ENCODE data around the gene TMCO6. TPM values are rescaled to one million over a fixed set of nuclear protein-coding genes. Genes with fewer than 3 reads are reported as not detected.
A peak's percentile ranks its signal among the peaks of the same experiment; 100 is the strongest.

Gene TMCO6
- total and polyA plus RNA-seq, 7 donors, result 3.6 to 8.1 (median 4.9) TPM

DNA sequence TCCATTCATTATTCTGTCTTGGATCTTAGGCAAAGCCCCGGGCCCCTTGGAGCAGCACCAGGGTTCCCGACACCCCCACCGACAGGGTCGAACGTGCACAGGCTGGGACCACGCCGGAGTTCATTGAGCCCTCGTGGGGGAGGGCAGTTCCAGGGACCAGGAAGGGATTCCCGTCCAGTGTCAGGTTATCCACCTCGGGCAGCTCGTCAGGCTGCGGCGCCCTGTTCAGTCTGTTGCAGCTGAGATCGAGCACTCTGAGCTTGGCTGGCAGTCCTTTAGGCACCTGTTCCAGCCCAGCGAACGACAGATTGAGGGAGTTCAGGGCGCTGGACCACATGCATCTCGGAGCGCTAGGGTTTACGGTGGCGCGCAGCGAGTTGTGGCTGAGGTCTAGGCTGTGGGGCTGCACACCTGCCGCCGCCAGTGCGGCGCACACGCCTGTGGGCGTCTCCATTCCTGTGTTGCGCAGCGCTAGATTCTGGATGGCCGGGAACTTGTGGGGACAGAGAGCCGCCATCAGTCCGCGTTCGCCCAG lies 7.4 kb upstream of the TMCO6 start:
- DNase-seq (peak; percentile 25 to 63), ATAC-seq (peak; percentile 67 to 73 (median 70))
- intact Hi-C loops (cut with DNase I), result loop anchor here in 1 of 2 donors (5.0 to 10.0 kb wide), 2 partner anchors 35 to 227 kb away; partner anchors contain the start of gene ANKHD1
- H3K27me3 ChIP-seq (ENCODE audit: insufficient read depth in 3 of 3, low read length in 2 of 3), result no peaks in the 10 kb centered on the region
- 4 to 10% (median 5%) methylated on average over 36 of the region's 36 CpGs for WGBS, 3 donors
- TF ChIP-seq, protein P1, sequence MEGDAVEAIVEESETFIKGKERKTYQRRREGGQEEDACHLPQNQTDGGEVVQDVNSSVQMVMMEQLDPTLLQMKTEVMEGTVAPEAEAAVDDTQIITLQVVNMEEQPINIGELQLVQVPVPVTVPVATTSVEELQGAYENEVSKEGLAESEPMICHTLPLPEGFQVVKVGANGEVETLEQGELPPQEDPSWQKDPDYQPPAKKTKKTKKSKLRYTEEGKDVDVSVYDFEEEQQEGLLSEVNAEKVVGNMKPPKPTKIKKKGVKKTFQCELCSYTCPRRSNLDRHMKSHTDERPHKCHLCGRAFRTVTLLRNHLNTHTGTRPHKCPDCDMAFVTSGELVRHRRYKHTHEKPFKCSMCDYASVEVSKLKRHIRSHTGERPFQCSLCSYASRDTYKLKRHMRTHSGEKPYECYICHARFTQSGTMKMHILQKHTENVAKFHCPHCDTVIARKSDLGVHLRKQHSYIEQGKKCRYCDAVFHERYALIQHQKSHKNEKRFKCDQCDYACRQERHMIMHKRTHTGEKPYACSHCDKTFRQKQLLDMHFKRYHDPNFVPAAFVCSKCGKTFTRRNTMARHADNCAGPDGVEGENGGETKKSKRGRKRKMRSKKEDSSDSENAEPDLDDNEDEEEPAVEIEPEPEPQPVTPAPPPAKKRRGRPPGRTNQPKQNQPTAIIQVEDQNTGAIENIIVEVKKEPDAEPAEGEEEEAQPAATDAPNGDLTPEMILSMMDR (IDR thresholded peaks at IDR 0.05), result no peak
- H3K4me1 ChIP-seq, result peaks cover 5% of the 10 kb centered on the region
- H3K9me3 ChIP-seq, result no peaks in the 10 kb centered on the region
- peak overlapping the region; percentile 76 for H3K27ac ChIP-seq
- H3K36me3 ChIP-seq (ENCODE audit: insufficient read depth in 1 of 2, low read depth in 1 of 2), result no peaks in the 10 kb centered on the region
- H3K4me3 ChIP-seq, result peak overlapping the region; percentile 75

DNA sequence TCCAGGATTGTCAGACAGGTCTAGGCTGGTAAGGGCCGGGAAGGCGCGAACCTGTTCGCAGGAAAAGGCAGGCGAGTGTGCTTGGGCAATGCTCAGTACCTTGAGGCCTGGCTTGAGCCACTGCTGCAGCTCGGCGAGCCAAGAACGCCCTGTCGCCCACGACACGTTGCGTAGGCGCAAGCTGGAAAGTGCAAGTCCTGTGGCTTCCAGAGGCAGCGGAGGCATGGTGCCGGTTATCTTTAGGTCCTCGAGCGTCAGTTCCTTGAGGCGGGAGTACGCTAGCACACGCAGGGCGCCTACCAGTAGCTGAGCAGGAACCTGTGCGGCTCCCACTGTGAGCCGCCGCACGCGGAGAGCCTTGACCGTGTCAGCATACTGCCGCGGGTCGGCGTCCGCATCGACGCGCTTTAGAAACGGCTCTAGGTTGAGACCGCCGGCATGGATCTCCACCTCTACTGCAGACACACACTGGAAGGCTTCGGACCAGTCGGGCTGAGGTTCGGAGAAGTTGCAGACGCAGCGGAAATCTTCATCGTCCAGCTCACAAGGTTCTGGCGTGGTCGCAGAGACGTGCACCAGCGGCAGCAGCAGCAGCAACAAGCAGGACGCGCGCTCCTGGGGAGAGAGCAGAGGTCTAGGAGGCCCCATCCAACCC lies 6.8 kb upstream of the TMCO6 start:
- Histone ChIP-seq H3K36me3 (ENCODE audit: insufficient read depth in 1 of 2, low read depth in 1 of 2) (no peaks in the 10 kb centered on the region), H3K9me3 (no peaks in the 10 kb centered on the region), H3K27ac (peak overlapping the region; percentile 76), H3K4me1 (peaks cover 5% of the 10 kb centered on the region), H3K27me3 (ENCODE audit: insufficient read depth in 3 of 3, low read length in 2 of 3) (no peaks in the 10 kb centered on the region), H3K4me3 (peak overlapping the region; percentile 75)
- TF ChIP-seq, protein P1 (IDR thresholded peaks at IDR 0.05), result no peak
- DNase-seq (peak; percentile 68 to 80), ATAC-seq (peak; percentile 68 to 82 (median 78))
- WGBS, 3 donors, result 0 to 1% (median 0%) methylated on average over 51 of the region's 51 CpGs
- intact Hi-C loops (cut with DNase I), result loop anchor here in 1 of 2 donors (5.0 to 10.0 kb wide), 2 partner anchors 35 to 228 kb away; partner anchors contain the start of gene ANKHD1

DNA sequence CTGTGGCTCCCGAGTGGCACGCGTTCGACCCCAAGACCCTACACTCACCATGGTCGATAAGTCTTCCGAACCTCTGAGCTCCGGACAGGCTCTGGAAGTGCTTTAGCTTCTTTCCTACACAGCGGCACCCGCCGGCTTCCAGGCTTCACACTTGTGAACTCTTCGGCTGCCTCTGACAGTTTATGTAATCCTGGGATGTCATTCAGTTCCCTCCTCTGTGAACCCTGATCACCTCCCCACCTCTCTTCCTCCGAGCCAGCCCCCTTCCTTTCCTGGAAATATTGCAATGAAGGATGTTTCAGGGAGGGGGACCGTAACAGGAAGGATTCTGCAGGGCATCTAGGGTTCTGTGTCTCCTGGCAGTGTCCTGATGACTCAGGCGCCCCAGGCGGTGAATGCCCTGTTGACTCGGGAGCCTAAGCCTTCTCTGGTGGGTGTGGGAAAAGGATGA lies 6.2 kb upstream of the TMCO6 start, which contains the start of gene CD14:
Gene CD14 (minus strand): TSS at position 155 of the 451 bp plus-strand sequence. CDS start 104 bp downstream, at position 51.
- Histone ChIP-seq H3K36me3 (ENCODE audit: insufficient read depth in 1 of 2, low read depth in 1 of 2) (no peaks in the 10 kb centered on the region), H3K27ac (peak within 1 kb of the TSS; percentile 76), H3K4me3 (peak within 1 kb of the TSS; percentile 75), H3K9me3 (no peaks in the 10 kb centered on the region), H3K4me1 (peaks cover 5% of the 10 kb centered on the region), H3K27me3 (ENCODE audit: insufficient read depth in 3 of 3, low read length in 2 of 3) (no peaks in the 10 kb centered on the region)
- WGBS, 3 donors, result 3 to 11% (median 5%) methylated on average over 16 of the region's 16 CpGs
- ATAC-seq (peak; percentile 45 to 63 (median 52)), DNase-seq (peak; percentile 66 to 72)
- TF ChIP-seq, protein P1 (IDR thresholded peaks at IDR 0.05), result no peak
- intact Hi-C loops (cut with DNase I), result loop anchor here in 1 of 2 donors (5.0 to 10.0 kb wide), 2 partner anchors 36 to 228 kb away; partner anchors contain the start of gene ANKHD1

DNA sequence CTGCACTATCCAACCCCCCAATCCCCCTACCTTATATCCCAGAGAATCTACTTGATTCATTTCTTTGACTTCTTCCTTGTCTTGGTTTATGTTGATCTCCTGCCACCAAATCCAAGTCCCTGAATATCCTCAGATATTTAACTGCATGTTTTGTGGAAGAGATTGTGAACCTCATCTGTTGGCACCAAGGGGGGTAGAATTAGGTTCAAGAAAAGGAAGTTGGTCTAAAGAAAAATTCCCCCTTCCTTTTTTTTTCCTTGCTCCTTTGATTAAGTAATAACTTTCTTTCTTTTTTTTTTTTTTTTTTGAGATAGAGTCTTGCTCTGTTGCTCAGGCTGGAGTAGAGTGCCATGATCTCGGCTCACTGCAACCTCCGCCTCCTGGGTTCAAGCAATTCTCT lies 5.8 kb upstream of the TMCO6 start:
- intact Hi-C loops (cut with DNase I), result loop anchor here in 1 of 2 donors (5.0 to 10.0 kb wide), 2 partner anchors 36 to 229 kb away; partner anchors contain the start of gene ANKHD1
- H3K4me3 ChIP-seq, result peak overlapping the region; percentile 75
- TF ChIP-seq, protein P1 (IDR thresholded peaks at IDR 0.05), result no peak
- H3K4me1 ChIP-seq, result peaks cover 5% of the 10 kb centered on the region
- no peaks in the 10 kb centered on the region for H3K36me3 ChIP-seq (ENCODE audit: insufficient read depth in 1 of 2, low read depth in 1 of 2)
- no peak overlapping the region for H3K27ac ChIP-seq
- DNase-seq, result no peak
- H3K27me3 ChIP-seq (ENCODE audit: insufficient read depth in 3 of 3, low read length in 2 of 3), result no peaks in the 10 kb centered on the region
- 91 to 97% (median 95%) methylated on average over 2 of the region's 2 CpGs for WGBS, 3 donors
- H3K9me3 ChIP-seq, result no peaks in the 10 kb centered on the region
- ATAC-seq, result no peak
